ENCODE results near the gene CDC14A. TPM values are rescaled to one million over a fixed set of nuclear protein-coding genes. Genes with fewer than 3 reads are reported as not detected.

CDC14A gene
- total RNA-seq, 1 donor from 2014 or later = 2.3 TPM

DNA sequence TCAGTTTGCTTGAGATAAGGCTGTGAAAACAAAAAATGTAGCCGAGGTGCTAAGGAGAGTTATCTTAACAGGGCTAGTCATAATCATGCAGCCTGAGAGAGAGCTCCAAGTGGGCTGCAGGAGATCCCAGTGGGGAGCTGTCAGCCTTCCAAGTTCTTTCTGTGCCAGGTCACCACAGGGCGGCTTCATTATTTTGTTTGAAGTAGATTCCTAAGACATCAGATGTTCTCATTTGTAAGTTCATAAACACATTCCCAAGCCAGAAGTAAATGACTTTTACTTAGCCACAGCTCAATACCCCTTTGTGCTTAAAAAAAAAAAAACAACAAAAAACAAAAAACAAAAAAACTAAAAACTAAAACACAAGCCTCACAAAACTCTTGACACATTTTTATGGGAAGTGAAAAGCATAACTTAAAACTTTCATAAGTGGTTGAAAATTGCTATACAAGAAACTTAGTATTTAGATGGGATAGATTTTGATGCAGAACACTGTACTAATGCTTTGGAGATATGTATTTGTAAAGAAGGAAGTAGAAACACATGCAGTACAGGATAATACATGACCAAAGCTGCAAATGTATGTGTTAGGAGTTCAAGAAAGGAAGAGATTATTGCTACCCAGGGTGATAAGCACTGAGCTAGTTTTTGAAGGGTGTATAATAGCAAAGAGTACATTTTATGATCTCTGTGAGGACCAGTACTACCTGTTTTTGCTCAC is 8.6 kb downstream of the CDC14A start:
- H3K4me3 Mint-ChIP-seq (ENCODE audit: unreplicated experiment) = no peak overlapping the region
- H3K27ac Mint-ChIP-seq (ENCODE audit: unreplicated experiment) = peak overlapping the region; percentile 53
- H3K36me3 Mint-ChIP-seq (ENCODE audit: low read depth) = no peaks in the 10 kb centered on the region
- no peaks in the 10 kb centered on the region for H3K9me3 Mint-ChIP-seq (ENCODE audit: low read depth)
- no peak for DNase-seq (ENCODE audit: low spot score)
- TF ChIP-seq, protein P1, sequence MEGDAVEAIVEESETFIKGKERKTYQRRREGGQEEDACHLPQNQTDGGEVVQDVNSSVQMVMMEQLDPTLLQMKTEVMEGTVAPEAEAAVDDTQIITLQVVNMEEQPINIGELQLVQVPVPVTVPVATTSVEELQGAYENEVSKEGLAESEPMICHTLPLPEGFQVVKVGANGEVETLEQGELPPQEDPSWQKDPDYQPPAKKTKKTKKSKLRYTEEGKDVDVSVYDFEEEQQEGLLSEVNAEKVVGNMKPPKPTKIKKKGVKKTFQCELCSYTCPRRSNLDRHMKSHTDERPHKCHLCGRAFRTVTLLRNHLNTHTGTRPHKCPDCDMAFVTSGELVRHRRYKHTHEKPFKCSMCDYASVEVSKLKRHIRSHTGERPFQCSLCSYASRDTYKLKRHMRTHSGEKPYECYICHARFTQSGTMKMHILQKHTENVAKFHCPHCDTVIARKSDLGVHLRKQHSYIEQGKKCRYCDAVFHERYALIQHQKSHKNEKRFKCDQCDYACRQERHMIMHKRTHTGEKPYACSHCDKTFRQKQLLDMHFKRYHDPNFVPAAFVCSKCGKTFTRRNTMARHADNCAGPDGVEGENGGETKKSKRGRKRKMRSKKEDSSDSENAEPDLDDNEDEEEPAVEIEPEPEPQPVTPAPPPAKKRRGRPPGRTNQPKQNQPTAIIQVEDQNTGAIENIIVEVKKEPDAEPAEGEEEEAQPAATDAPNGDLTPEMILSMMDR (IDR thresholded peaks at IDR 0.05) = no peak
- H3K4me1 Mint-ChIP-seq (ENCODE audit: low read depth) = peaks cover 14% of the 10 kb centered on the region
- no peaks in the 10 kb centered on the region for H3K27me3 Mint-ChIP-seq (ENCODE audit: low read depth)

DNA sequence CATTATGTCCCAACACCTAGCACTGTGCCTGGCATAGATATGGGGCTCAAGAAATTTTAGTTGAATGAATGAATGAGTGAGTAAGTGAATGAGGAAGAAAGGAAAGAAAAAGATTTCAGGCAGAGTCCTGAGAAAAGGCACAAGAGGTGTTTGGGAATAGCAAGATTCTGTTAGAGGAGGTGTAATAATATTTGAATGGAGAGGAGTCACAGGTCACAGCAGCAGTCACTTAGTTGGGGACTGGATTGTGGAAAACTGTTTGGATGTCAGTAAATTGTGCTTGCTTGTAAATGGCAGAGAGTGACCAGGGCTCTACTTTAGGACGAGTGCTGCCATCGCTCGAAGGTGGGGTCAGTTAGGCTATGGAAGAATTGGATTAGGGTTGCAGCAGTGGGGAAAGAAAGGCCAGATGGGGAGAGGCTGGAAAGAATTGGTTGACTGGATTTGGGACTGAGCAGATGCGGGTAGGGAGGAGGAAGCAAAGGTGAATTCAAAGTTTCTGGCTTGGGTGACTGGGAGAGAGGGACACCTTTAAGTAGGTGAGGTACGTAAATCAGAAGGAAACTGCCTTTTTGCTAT is 9.3 kb downstream of the CDC14A start:
- H3K4me1 Mint-ChIP-seq (ENCODE audit: low read depth) = peaks cover 14% of the 10 kb centered on the region

DNA sequence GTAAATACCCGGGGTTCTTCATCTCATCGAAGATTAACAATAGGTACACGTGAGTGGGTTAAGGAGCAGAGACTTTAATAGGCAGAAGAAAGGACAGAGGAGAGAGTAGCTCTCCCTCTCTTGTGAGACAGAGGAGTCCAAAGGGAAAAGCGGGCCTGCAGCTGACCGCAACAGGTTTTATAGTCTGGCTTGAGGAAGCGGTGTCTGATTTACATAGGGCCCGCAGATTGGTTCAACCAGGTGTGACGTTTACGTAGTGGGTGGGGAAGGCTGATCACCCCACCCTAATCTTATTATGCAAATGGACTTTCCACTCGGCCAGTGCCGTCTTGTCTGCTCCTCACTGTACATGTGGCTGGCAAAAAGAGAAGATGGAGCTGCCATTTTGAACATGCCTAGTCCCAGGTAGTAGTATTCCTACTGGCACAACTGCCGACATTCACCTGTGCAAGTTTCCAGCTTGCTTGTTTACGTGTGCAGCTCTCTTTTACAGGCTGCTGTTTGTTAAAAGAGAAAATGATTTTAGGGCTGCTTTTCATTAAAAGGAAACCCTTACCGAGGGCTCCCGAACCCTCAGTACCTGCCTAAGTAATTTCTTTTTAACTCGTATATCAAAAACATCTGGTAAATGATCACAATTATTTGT is 10.6 kb downstream of the CDC14A start:
- Mint-ChIP-seq H3K27me3 (ENCODE audit: low read depth) (no peaks in the 10 kb centered on the region), H3K9me3 (ENCODE audit: low read depth) (no peaks in the 10 kb centered on the region), H3K27ac (ENCODE audit: unreplicated experiment) (no peak overlapping the region), H3K4me1 (ENCODE audit: low read depth) (peaks cover 14% of the 10 kb centered on the region), H3K36me3 (ENCODE audit: low read depth) (no peaks in the 10 kb centered on the region), H3K4me3 (ENCODE audit: unreplicated experiment) (no peak overlapping the region)
- TF ChIP-seq, protein P1 (IDR thresholded peaks at IDR 0.05) = no peak
- DNase-seq (ENCODE audit: low spot score) = no peak

More for the DNA sequence above, 9.3 kb downstream of the CDC14A start:
- DNase-seq (ENCODE audit: low spot score) = no peak
- TF ChIP-seq, protein P1 (IDR thresholded peaks at IDR 0.05) = no peak
- no peaks in the 10 kb centered on the region for H3K27me3 Mint-ChIP-seq (ENCODE audit: low read depth)
- no peaks in the 10 kb centered on the region for H3K9me3 Mint-ChIP-seq (ENCODE audit: low read depth)
- H3K36me3 Mint-ChIP-seq (ENCODE audit: low read depth) = no peaks in the 10 kb centered on the region
- no peak overlapping the region for H3K4me3 Mint-ChIP-seq (ENCODE audit: unreplicated experiment)
- H3K27ac Mint-ChIP-seq (ENCODE audit: unreplicated experiment) = no peak overlapping the region

DNA sequence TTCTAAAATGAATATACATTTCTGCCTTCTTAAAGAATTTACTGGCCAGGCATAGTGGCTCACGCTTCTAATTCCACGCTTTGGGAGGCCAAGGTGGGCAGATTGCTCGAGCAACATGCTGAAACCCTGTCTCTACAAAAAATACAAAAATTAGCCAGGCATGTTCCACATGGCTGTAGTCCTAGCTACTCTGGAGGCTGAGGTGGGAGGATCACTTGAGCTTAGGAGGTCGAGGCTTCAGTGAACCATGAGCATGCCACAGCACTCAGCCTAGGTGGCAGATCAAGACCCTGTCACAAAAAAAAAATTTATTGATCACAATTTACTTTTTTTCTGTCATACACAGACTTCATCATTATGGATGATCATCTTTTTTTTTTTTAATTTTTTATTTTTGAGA is 11.5 kb downstream of the CDC14A start:
- Mint-ChIP-seq H3K4me3 (ENCODE audit: unreplicated experiment) (no peak overlapping the region), H3K27me3 (ENCODE audit: low read depth) (no peaks in the 10 kb centered on the region), H3K27ac (ENCODE audit: unreplicated experiment) (no peak overlapping the region), H3K9me3 (ENCODE audit: low read depth) (no peaks in the 10 kb centered on the region), H3K4me1 (ENCODE audit: low read depth) (peaks cover 14% of the 10 kb centered on the region), H3K36me3 (ENCODE audit: low read depth) (no peaks in the 10 kb centered on the region)
- DNase-seq (ENCODE audit: low spot score) = no peak
- TF ChIP-seq, protein P1 (IDR thresholded peaks at IDR 0.05) = no peak

DNA sequence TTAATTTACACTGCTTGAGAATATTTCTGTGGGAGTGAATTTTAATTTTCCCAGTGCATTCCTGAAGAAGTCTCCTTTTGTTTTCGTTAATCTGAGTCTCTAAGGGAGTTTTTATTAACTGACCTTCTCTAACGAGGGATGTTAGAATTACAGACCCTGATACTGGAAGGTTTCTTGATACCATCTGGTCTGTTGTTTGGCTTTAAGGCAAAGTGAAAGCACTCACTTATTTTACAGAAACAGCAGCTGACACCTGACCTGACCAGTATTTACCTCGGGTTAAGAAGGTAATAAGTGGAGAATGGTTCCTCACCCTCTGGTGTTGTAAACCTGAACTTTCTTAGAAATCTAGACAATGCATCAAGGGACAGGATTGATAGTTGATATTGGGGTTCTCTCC is 12.4 kb downstream of the CDC14A start:
- H3K9me3 Mint-ChIP-seq (ENCODE audit: low read depth) = peaks cover 4% of the 10 kb centered on the region
- no peak for DNase-seq (ENCODE audit: low spot score)
- TF ChIP-seq, protein P1 (IDR thresholded peaks at IDR 0.05) = no peak
- H3K27ac Mint-ChIP-seq (ENCODE audit: unreplicated experiment) = no peak overlapping the region
- no peaks in the 10 kb centered on the region for H3K36me3 Mint-ChIP-seq (ENCODE audit: low read depth)
- H3K27me3 Mint-ChIP-seq (ENCODE audit: low read depth) = no peaks in the 10 kb centered on the region
- no peak overlapping the region for H3K4me3 Mint-ChIP-seq (ENCODE audit: unreplicated experiment)
- H3K4me1 Mint-ChIP-seq (ENCODE audit: low read depth) = peaks cover 14% of the 10 kb centered on the region

Measured in chondrocyte (in vitro differentiated cells).